Liver (tissue), 9 donors: Measurements from ENCODE around the gene HDDC3. TPM values are rescaled to one million over a fixed set of nuclear protein-coding genes. Genes with fewer than 3 reads are reported as not detected.
A peak's percentile ranks its signal among the peaks of the same experiment; 100 is the strongest.

Experiments
- DNase-seq: peaks from one replicate; pipeline ENCODE4 v3.0.0-alpha.2; 2017; ENCODE audit warnings: low spot score
- H3K27ac ChIP-seq, 2 donors: one replicate each; pipeline ENCODE4 v1.7.0; 2013; ENCODE audit warnings: inconsistent platforms in 2 of 2, low read length in 2 of 2, control low read depth in 1 of 2, low read depth in 1 of 2, mild to moderate bottlenecking in 1 of 2
- H3K27me3 ChIP-seq, 4 donors: one replicate each; pipeline versions ENCODE4 v1.6.1 to v1.7.0; 2013; ENCODE audit warnings: low read length in 3 of 4, inconsistent platforms in 1 of 4, mild to moderate bottlenecking in 1 of 4, moderate library complexity in 1 of 4; ENCODE audit not compliant: control insufficient read depth in 4 of 4, insufficient read depth in 4 of 4
- H3K36me3 ChIP-seq, 4 donors: one replicate each; pipeline versions ENCODE4 v1.6.1 to v1.7.0; 2013; ENCODE audit warnings: low read length in 3 of 4, mild to moderate bottlenecking in 3 of 4, low read depth in 1 of 4, moderate library complexity in 1 of 4; ENCODE audit not compliant: control insufficient read depth in 4 of 4, insufficient read depth in 3 of 4
- H3K4me1 ChIP-seq, 4 donors: one replicate each; pipeline versions ENCODE4 v1.6.1 to v1.7.0; 2013; ENCODE audit warnings: low read length in 3 of 4, mild to moderate bottlenecking in 3 of 4, moderate library complexity in 1 of 4; ENCODE audit not compliant: control insufficient read depth in 4 of 4, insufficient read depth in 4 of 4
- H3K4me3 ChIP-seq, 3 donors: one replicate each; pipeline versions ENCODE4 v1.6.1 to v1.7.0; 2013; ENCODE audit warnings: low read length in 3 of 3, control low read depth in 1 of 3, low read depth in 1 of 3, mild to moderate bottlenecking in 1 of 3
- H3K9ac ChIP-seq, 2 donors: one replicate each; pipeline ENCODE4 v1.7.0; 2013; ENCODE audit warnings: low read length in 2 of 2, mild to moderate bottlenecking in 2 of 2, moderate library complexity in 2 of 2, control low read depth in 1 of 2, low read depth in 1 of 2
- H3K9me3 ChIP-seq, 4 donors: one replicate each; pipeline versions ENCODE4 v1.6.1 to v1.7.0; 2013; ENCODE audit warnings: low read length in 3 of 4; ENCODE audit not compliant: control insufficient read depth in 4 of 4
- ATF3 ChIP-seq: IDR thresholded peaks from 2 replicates; pipeline ENCODE4 v1.6.1; 2016; ENCODE audit warnings: antibody characterized with exemption
- CTCF ChIP-seq: fragments of 150-350 bp; IDR thresholded peaks from 2 replicates; pipeline ENCODE4 v1.5.1; 2017; ENCODE audit warnings: improper control_type of control experiment, low read depth, low read length; ENCODE audit not compliant: missing input control
- FOXA1 ChIP-seq: IDR thresholded peaks from 2 replicates; pipeline ENCODE4 v1.6.1; 2016; ENCODE audit warnings: antibody characterized with exemption
- FOXA2 ChIP-seq: IDR thresholded peaks from 2 replicates; pipeline ENCODE4 v1.6.1; 2016; ENCODE audit warnings: antibody characterized with exemption
- GABPA ChIP-seq, 2 donors: IDR thresholded peaks in 1 of 2; conservative IDR thresholded peaks in 1 of 2; 2 replicates each; pipeline ENCODE4 v1.6.1; 2016; ENCODE audit warnings: antibody characterized with exemption in 2 of 2, mild to moderate bottlenecking in 1 of 2, moderate library complexity in 1 of 2
- HNF4A ChIP-seq, 2 donors: conservative IDR thresholded peaks; 2 replicates each; pipeline ENCODE4 v1.6.1; 2016; ENCODE audit warnings: antibody characterized with exemption in 2 of 2, mild to moderate bottlenecking in 2 of 2
- HNF4G ChIP-seq: IDR thresholded peaks from 2 replicates; pipeline ENCODE4 v1.6.1; 2016; ENCODE audit warnings: antibody characterized with exemption
- JUND ChIP-seq, 2 donors: IDR thresholded peaks; 2 replicates each; pipeline ENCODE4 v1.6.1; 2016; ENCODE audit warnings: antibody characterized with exemption in 2 of 2
- NR2F2 ChIP-seq: IDR thresholded peaks from 2 replicates; pipeline ENCODE4 v1.6.1; 2016; ENCODE audit warnings: antibody characterized with exemption
- RAD21 ChIP-seq, 2 donors: IDR thresholded peaks; 2 replicates each; pipeline ENCODE4 v1.6.1; 2016; ENCODE audit warnings: antibody characterized with exemption in 2 of 2, mild to moderate bottlenecking in 2 of 2
- RXRA ChIP-seq, 2 donors: IDR thresholded peaks; 2 replicates each; pipeline ENCODE4 v1.6.1; 2017 to 2018; ENCODE audit warnings: antibody characterized with exemption in 2 of 2, mild to moderate bottlenecking in 1 of 2
- SP1 ChIP-seq: IDR thresholded peaks from 2 replicates; pipeline ENCODE4 v1.6.1; 2018; ENCODE audit warnings: antibody characterized with exemption, mild to moderate bottlenecking
- TAF1 ChIP-seq: conservative IDR thresholded peaks from 2 replicates; pipeline ENCODE4 v1.6.1; 2016; ENCODE audit warnings: antibody characterized with exemption, mild to moderate bottlenecking
- YY1 ChIP-seq: IDR thresholded peaks from 2 replicates; pipeline ENCODE4 v1.6.1; 2016; ENCODE audit warnings: antibody characterized with exemption, mild to moderate bottlenecking
- WGBS: extraction: QIAGEN DNeasy Blood & Tissue Kit; methylation state at CpG from one replicate; pipeline ENCODE4 v1.1.7; 2013; 5-methylcytosine and 5-hydroxymethylcytosine counted together
- polyA plus RNA-seq, 2 donors: library from polyadenylated mRNA; stranded (reverse) in 1 of 2; unstranded in 1 of 2; fragments of 200-250 nt in 1 of 2; fragments of >200 nt in 1 of 2; fragmentation: Nextera tagmentation in 1 of 2; extraction: Ambion mirVana in 1 of 2; gene quantifications; one replicate each; pipeline versions ENCODE4 v1.2.1 to v1.2.3, GENCODE V29; 2013 to 2015
- total RNA-seq, 2 donors: library from RNA; depleted of rRNA; stranded (reverse); fragments of >200 nt; gene quantifications; one replicate each; pipeline ENCODE4 v1.2.3, GENCODE V29; 2014
- TF ChIP-seq, protein P1 (sequence below): IDR thresholded peaks from 2 replicates; pipeline ENCODE4 v1.6.1; 2016; ENCODE audit warnings: antibody characterized with exemption
- TF ChIP-seq, protein P2 (sequence below): IDR thresholded peaks from 2 replicates; pipeline ENCODE4 v1.6.1; 2016; ENCODE audit warnings: antibody characterized with exemption, mild to moderate bottlenecking
- donor health status: healthy.
- donor health status: healthy.
- donor health status: healthy.
- donor health status: healthy.
- donor health status: healthy.

HDDC3 gene
- total and polyA plus RNA-seq, 4 donors, result 12.5 to 15.4 (median 14.1) TPM

- DNase-seq, result peak; percentile 56
- H3K36me3 ChIP-seq, result peaks cover 11 to 39% (median 19%) of the 10 kb centered on the region in 4 donors
Observed at GRCh38 chr15:90883526-90883975, 48.8 kb downstream of the HDDC3 start.

DNA sequence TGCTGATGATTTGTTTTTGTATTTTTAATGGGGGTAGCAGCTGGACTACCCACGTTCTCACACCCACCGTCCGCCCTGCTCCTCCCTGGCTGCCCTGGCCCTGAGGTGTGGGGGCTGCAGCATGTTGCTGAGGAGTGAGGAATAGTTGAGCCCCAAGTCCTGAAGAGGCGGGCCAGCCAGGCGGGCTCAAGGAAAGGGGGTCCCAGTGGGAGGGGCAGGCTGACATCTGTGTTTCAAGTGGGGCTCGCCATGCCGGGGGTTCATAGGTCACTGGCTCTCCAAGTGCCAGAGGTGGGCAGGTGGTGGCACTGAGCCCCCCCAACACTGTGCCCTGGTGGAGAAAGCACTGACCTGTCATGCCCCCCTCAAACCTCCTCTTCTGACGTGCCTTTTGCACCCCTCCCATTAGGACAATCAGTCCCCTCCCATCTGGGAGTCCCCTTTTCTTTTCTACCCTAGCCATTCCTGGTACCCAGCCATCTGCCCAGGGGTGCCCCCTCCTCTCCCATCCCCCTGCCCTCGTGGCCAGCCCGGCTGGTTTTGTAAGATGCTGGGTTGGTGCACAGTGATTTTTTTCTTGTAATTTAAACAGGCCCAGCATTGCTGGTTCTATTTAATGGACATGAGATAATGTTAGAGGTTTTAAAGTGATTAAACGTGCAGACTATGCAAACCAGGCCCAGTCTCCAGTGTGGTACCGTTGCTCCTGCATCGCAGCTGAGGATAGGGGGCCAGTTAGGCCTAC is 49.4 kb downstream of the HDDC3 start:
- H3K4me1 ChIP-seq, result peaks cover 14 to 77% (median 64%) of the 10 kb centered on the region in 4 donors
- no peak overlapping the region for H3K4me3 ChIP-seq
- TF ChIP-seq JUND (IDR thresholded peaks at IDR 0.05), result no peak
- TF ChIP-seq NR2F2, result no peak
- no peak for TF ChIP-seq HNF4G
- no peak for TF ChIP-seq RAD21 (IDR thresholded peaks at IDR 0.05)
- TF ChIP-seq FOXA1, result no peak
- TF ChIP-seq ATF3, result no peak
- no peak for TF ChIP-seq HNF4A (conservative IDR thresholded peaks at IDR 0.05)
- TF ChIP-seq, protein P1, sequence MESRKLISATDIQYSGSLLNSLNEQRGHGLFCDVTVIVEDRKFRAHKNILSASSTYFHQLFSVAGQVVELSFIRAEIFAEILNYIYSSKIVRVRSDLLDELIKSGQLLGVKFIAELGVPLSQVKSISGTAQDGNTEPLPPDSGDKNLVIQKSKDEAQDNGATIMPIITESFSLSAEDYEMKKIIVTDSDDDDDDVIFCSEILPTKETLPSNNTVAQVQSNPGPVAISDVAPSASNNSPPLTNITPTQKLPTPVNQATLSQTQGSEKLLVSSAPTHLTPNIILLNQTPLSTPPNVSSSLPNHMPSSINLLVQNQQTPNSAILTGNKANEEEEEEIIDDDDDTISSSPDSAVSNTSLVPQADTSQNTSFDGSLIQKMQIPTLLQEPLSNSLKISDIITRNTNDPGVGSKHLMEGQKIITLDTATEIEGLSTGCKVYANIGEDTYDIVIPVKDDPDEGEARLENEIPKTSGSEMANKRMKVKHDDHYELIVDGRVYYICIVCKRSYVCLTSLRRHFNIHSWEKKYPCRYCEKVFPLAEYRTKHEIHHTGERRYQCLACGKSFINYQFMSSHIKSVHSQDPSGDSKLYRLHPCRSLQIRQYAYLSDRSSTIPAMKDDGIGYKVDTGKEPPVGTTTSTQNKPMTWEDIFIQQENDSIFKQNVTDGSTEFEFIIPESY, result no peak
- no peak for TF ChIP-seq TAF1
- no peak for TF ChIP-seq FOXA2
- no peak for TF ChIP-seq CTCF
- no peak for TF ChIP-seq RXRA (IDR thresholded peaks at IDR 0.05)
- TF ChIP-seq GABPA (IDR thresholded peaks at IDR 0.05 in 1 of 2, conservative IDR thresholded peaks at IDR 0.05 in 1 of 2), result no peak
- TF ChIP-seq YY1, result no peak
- no peaks in the 10 kb centered on the region for H3K27me3 ChIP-seq
- peaks cover 14 to 45% (median 25%) of the 10 kb centered on the region in 4 donors for H3K36me3 ChIP-seq
- no peaks in the 10 kb centered on the region for H3K9me3 ChIP-seq
- peak overlapping the region in 1 of 2 donors; percentile 12 for H3K9ac ChIP-seq
- DNase-seq, result no peak
- WGBS, result 61% methylated on average over 13 of the region's 13 CpGs
- peak overlapping the region; percentile 90 for H3K27ac ChIP-seq

More at GRCh38 chr15:90883526-90883975, 48.8 kb downstream of the HDDC3 start:
- Histone ChIP-seq H3K9ac (peak overlapping the region; percentile 32 to 76), H3K9me3 (no peaks in the 10 kb centered on the region), H3K27ac (peak overlapping the region; percentile 90), H3K4me1 (peaks cover 14 to 77% (median 64%) of the 10 kb centered on the region in 4 donors), H3K27me3 (no peaks in the 10 kb centered on the region), H3K4me3 (peak overlapping the region in 2 of 3 donors; percentile 4 to 54)
- TF ChIP-seq RXRA (IDR thresholded peaks at IDR 0.05), result peak in 1 of 2 donors; percentile 20
- TF ChIP-seq HNF4G, result peak; percentile 37
- peak in 1 of 2 donors; percentile 13 for TF ChIP-seq RAD21 (IDR thresholded peaks at IDR 0.05)
- TF ChIP-seq, protein P2, sequence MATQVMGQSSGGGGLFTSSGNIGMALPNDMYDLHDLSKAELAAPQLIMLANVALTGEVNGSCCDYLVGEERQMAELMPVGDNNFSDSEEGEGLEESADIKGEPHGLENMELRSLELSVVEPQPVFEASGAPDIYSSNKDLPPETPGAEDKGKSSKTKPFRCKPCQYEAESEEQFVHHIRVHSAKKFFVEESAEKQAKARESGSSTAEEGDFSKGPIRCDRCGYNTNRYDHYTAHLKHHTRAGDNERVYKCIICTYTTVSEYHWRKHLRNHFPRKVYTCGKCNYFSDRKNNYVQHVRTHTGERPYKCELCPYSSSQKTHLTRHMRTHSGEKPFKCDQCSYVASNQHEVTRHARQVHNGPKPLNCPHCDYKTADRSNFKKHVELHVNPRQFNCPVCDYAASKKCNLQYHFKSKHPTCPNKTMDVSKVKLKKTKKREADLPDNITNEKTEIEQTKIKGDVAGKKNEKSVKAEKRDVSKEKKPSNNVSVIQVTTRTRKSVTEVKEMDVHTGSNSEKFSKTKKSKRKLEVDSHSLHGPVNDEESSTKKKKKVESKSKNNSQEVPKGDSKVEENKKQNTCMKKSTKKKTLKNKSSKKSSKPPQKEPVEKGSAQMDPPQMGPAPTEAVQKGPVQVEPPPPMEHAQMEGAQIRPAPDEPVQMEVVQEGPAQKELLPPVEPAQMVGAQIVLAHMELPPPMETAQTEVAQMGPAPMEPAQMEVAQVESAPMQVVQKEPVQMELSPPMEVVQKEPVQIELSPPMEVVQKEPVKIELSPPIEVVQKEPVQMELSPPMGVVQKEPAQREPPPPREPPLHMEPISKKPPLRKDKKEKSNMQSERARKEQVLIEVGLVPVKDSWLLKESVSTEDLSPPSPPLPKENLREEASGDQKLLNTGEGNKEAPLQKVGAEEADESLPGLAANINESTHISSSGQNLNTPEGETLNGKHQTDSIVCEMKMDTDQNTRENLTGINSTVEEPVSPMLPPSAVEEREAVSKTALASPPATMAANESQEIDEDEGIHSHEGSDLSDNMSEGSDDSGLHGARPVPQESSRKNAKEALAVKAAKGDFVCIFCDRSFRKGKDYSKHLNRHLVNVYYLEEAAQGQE, result no peak
- peak; percentile 6 for TF ChIP-seq SP1
- TF ChIP-seq NR2F2, result peak; percentile 8
- TF ChIP-seq JUND (IDR thresholded peaks at IDR 0.05), result peak in 1 of 2 donors; percentile 22
- TF ChIP-seq, protein P1, result no peak
- TF ChIP-seq HNF4A (conservative IDR thresholded peaks at IDR 0.05), result peak; percentile 39 to 57
- WGBS, result 45% methylated on average over 7 of the region's 7 CpGs
